HCT116 (cell line): Measurements from ENCODE around the gene FILIP1. TPM values are rescaled to one million over a fixed set of nuclear protein-coding genes. Genes with fewer than 3 reads are reported as not detected.

Experiments
- ATAC-seq: fragments of 200-7000 bp; cut with Tn5 transposase; 2 replicates; pipeline ENCODE4 v1.9.1; 2020; ENCODE audit warnings: mild to moderate bottlenecking, moderate library complexity
- BruUV-seq: library from RNA; stranded (reverse); fragments of 400-500 nt; replicated peaks from 2 replicates; lab custom pipeline; 2021; lab: Mats Ljungman, UMichigan
- CTCF ChIA-PET: fragments of 300-600 bp; sonication (Branson Sonifier 250); formaldehyde crosslinking; loops from one replicate; lab custom pipeline; 2021; ENCODE audit warnings: antibody characterized with exemption; lab: Charles Lee
- POLR2A ChIA-PET: fragments of 300-600, 350-600 bp; sonication (Branson Sonifier 250); formaldehyde crosslinking; loops from one replicate; lab custom pipeline; 2021; ENCODE audit warnings: antibody characterized with exemption; lab: Charles Lee
- RAD21 ChIA-PET, 2 experiments: fragments of 300-600 bp; sonication (Branson Sonifier 250); formaldehyde crosslinking; loops; one replicate each; lab custom pipeline; 2023; ENCODE audit warnings: low total read pairs in 2 of 2; ENCODE audit not compliant: uncharacterized antibody in 2 of 2, unreplicated experiment in 2 of 2, low non-redundant PET in 1 of 2; lab: Charles Lee
- DNase-seq: peaks from one replicate; pipeline ENCODE4 v3.0.0-alpha.2; 2010; ENCODE audit warnings: low read depth, low spot score
- H2AFZ ChIP-seq: fragments of 200-600 bp; shearing (Covaris generic), sonication (generic); 2 replicates; pipeline ENCODE4 v1.6.1; 2017; ENCODE audit warnings: low read depth, mixed run types, mixed read lengths, antibody characterized with exemption, low read length; ENCODE audit not compliant: poor library complexity, severe bottlenecking
- H3K27ac ChIP-seq: 2 replicates; pipeline ENCODE4 v1.5.1; 2012; ENCODE audit warnings: low read depth, low read length
- H3K27me3 ChIP-seq: fragments of 200-600 bp; sonication (generic); 2 replicates; pipeline ENCODE4 v1.6.1; 2016; ENCODE audit warnings: mixed run types, low read length, mixed read lengths; ENCODE audit not compliant: insufficient read depth
- H3K36me3 ChIP-seq, 2 experiments: fragments of 200-500 bp in 1 of 2; fragments of 200-600 bp in 1 of 2; sonication (Bioruptor generic) in 1 of 2; sonication (generic) in 1 of 2; 2 replicates each; pipeline versions ENCODE4 v1.5.1 to v1.6.1; 2014 to 2016; ENCODE audit warnings: low read length in 2 of 2, inconsistent platforms in 1 of 2, mixed read lengths in 1 of 2, mixed run types in 1 of 2; ENCODE audit not compliant: insufficient read depth in 2 of 2, control insufficient read depth in 1 of 2
- H3K4me1 ChIP-seq, 2 experiments: fragments of 200-600 bp in 1 of 2; sonication (generic) in 1 of 2; 2 replicates each; pipeline versions ENCODE4 v1.5.1 to v1.6.1; 2012 to 2017; ENCODE audit warnings: low read length in 2 of 2, inconsistent platforms in 1 of 2, mild to moderate bottlenecking in 1 of 2, mixed read lengths in 1 of 2, mixed run types in 1 of 2, moderate library complexity in 1 of 2; ENCODE audit not compliant: insufficient read depth in 2 of 2, control insufficient read depth in 1 of 2
- H3K4me2 ChIP-seq: fragments of 200-600 bp; sonication (generic); 2 replicates; pipeline ENCODE4 v1.6.1; 2017; ENCODE audit warnings: mixed run types, low read length, mixed read lengths
- H3K4me3 ChIP-seq, 2 experiments: fragments of 200-600 bp in 1 of 2; sonication (generic) in 1 of 2; replicated peaks in 1 of 2; 2 replicates each; pipeline ENCODE4 v1.5.1; 2011 to 2016; ENCODE audit warnings: low read length in 2 of 2, control low read depth in 1 of 2, low read depth in 1 of 2, mild to moderate bottlenecking in 1 of 2, mixed read lengths in 1 of 2, mixed run types in 1 of 2
- H3K79me2 ChIP-seq: fragments of 200-600 bp; sonication (generic); 2 replicates; pipeline ENCODE4 v1.6.1; 2017; ENCODE audit warnings: mild to moderate bottlenecking, mixed run types, low read length, moderate library complexity, mixed read lengths; ENCODE audit not compliant: insufficient read depth
- H3K9ac ChIP-seq: fragments of 200-600 bp; sonication (generic); 2 replicates; pipeline ENCODE4 v1.6.1; 2016; ENCODE audit warnings: low read length, mixed read lengths
- H3K9me2 ChIP-seq: fragments of 200-600 bp; sonication (generic), shearing (Covaris generic); 2 replicates; pipeline ENCODE4 v1.6.1; 2017; ENCODE audit warnings: mixed run types, mild to moderate bottlenecking, moderate library complexity; ENCODE audit not compliant: insufficient read depth
- H3K9me3 ChIP-seq, 2 experiments: fragments of 200-500 bp in 1 of 2; fragments of 200-600 bp in 1 of 2; sonication (Bioruptor generic) in 1 of 2; sonication (generic) in 1 of 2; 2 replicates each; pipeline ENCODE4 v1.6.1; 2014 to 2017; ENCODE audit warnings: low read length in 2 of 2, mixed read lengths in 2 of 2, inconsistent platforms in 1 of 2, low read depth in 1 of 2, mild to moderate bottlenecking in 1 of 2, mixed run types in 1 of 2, moderate library complexity in 1 of 2; ENCODE audit not compliant: control insufficient read depth in 1 of 2, insufficient read depth in 1 of 2
- H4K20me1 ChIP-seq: fragments of 200-600 bp; sonication (generic), shearing (Covaris generic); 2 replicates; pipeline ENCODE4 v1.6.1; 2017; ENCODE audit warnings: mixed run types, mild to moderate bottlenecking, moderate library complexity; ENCODE audit not compliant: insufficient read depth
- CBX3 ChIP-seq: IDR thresholded peaks from 2 replicates; pipeline ENCODE4 v1.6.1; 2012; ENCODE audit warnings: low read depth
- CEBPB ChIP-seq: IDR thresholded peaks from 2 replicates; pipeline ENCODE4 v1.6.1; 2012; ENCODE audit warnings: low read depth
- EZH2phosphoT487 ChIP-seq: fragments of 200-600 bp; IDR thresholded peaks from 2 replicates; pipeline ENCODE4 v1.6.1; 2018; ENCODE audit warnings: antibody characterized with exemption, borderline replicate concordance
- FOSL1 ChIP-seq: IDR thresholded peaks from 2 replicates; pipeline ENCODE4 v1.6.1; 2012; ENCODE audit warnings: low read depth
- POLR2AphosphoS5 ChIP-seq: IDR thresholded peaks from 2 replicates; pipeline ENCODE4 v1.6.1; 2011; ENCODE audit warnings: mild to moderate bottlenecking, low read depth, low read length, moderate library complexity
- RAD21 ChIP-seq: IDR thresholded peaks from 2 replicates; pipeline ENCODE4 v1.6.1; 2012; ENCODE audit warnings: low read depth, mild to moderate bottlenecking
- SP1 ChIP-seq: IDR thresholded peaks from 2 replicates; pipeline ENCODE4 v1.6.1; 2012; ENCODE audit warnings: low read depth
- YY1 ChIP-seq: IDR thresholded peaks from 2 replicates; pipeline ENCODE4 v1.6.1; 2011; ENCODE audit warnings: low read length, low read depth, moderate library complexity, mild to moderate bottlenecking; ENCODE audit not compliant: insufficient replicate concordance; ENCODE audit errors: extremely low read depth
- intact Hi-C: fragments of 100-400 bp; cut with micrococcal nuclease; formaldehyde crosslinking; loops from 2 replicates; pipeline ENCODE4 v1.10.0; 2022
- total RNA-seq: library from RNA; stranded (reverse); gene quantifications from one replicate; pipeline ENCODE4 v1.2.1, GENCODE V29; 2021; ENCODE audit not compliant: unreplicated experiment
- TF ChIP-seq, protein P1 (sequence below): IDR thresholded peaks from 2 replicates; pipeline ENCODE4 v1.6.1; 2012
- TF ChIP-seq, protein P2 (sequence below): IDR thresholded peaks from 2 replicates; pipeline ENCODE4 v1.6.1; 2011; ENCODE audit warnings: mild to moderate bottlenecking, low read length, moderate library complexity; ENCODE audit not compliant: insufficient replicate concordance; ENCODE audit errors: extremely low read depth
- TF ChIP-seq, protein P3 (sequence below), 3 experiments: fragments of 200-600 bp in 1 of 3; sonication (generic) in 1 of 3; IDR thresholded peaks in 2 of 3; conservative IDR thresholded peaks in 1 of 3; 2 replicates each; pipeline ENCODE4 v1.5.1; 2012 to 2017; ENCODE audit warnings: low read depth in 2 of 3, low read length in 2 of 3, antibody characterized with exemption in 1 of 3, borderline replicate concordance in 1 of 3, control low read depth in 1 of 3, mild to moderate bottlenecking in 1 of 3, mixed read lengths in 1 of 3, mixed run types in 1 of 3, moderate library complexity in 1 of 3; ENCODE audit not compliant: insufficient read depth in 1 of 3

Gene FILIP1
- total RNA-seq, 1 experiment from 2014 or later, result 0.05 TPM

DNA sequence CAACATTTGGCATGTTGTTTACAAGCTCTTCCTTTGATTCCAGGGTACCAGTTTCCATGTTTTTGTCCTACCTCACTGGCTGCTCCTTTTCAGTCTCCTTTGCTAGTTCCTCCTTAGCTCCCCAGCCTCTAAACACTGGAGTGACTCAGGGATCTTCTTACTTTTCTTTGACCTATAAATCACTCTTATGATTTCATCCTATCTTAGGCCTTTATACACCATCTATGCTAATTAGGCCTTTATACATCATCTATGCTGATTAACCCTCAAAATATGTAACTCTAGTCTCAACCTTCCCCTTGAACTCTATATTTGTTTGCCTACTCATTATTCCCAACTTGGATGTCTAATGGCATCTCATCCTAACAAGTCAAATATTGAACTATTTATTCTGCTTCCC, 218.5 kb downstream of the FILIP1 start (continued):
- TF ChIP-seq YY1 (no peak), POLR2AphosphoS5 (no peak), FOSL1 (no peak), CEBPB (no peak)
- TF ChIP-seq, protein P1, sequence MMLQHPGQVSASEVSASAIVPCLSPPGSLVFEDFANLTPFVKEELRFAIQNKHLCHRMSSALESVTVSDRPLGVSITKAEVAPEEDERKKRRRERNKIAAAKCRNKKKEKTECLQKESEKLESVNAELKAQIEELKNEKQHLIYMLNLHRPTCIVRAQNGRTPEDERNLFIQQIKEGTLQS, result no peak
- TF ChIP-seq, protein P2, sequence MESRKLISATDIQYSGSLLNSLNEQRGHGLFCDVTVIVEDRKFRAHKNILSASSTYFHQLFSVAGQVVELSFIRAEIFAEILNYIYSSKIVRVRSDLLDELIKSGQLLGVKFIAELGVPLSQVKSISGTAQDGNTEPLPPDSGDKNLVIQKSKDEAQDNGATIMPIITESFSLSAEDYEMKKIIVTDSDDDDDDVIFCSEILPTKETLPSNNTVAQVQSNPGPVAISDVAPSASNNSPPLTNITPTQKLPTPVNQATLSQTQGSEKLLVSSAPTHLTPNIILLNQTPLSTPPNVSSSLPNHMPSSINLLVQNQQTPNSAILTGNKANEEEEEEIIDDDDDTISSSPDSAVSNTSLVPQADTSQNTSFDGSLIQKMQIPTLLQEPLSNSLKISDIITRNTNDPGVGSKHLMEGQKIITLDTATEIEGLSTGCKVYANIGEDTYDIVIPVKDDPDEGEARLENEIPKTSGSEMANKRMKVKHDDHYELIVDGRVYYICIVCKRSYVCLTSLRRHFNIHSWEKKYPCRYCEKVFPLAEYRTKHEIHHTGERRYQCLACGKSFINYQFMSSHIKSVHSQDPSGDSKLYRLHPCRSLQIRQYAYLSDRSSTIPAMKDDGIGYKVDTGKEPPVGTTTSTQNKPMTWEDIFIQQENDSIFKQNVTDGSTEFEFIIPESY, result no peak

DNA sequence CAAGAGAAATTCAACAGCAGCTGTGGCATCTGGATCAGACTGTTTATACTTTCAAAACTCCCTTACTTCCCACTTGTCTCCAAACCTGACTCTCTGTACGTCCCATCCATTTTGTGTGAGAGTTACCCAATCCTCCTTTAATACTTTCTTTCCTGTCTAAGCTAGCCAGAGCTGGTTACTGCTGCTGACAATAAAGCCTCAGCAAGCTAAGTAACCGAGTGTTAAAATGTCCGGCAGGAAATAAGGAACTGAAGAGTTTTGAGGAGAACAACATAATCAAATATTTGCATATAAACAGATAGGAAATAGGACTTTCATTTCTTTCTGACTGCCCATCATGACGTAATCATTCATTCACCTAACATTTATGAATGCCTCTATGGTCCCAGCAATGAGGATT, 220.6 kb downstream of the FILIP1 start:
- Histone ChIP-seq H4K20me1 (no peaks in the 10 kb centered on the region), H3K9me3 (peaks cover 0 to 6% of the 10 kb centered on the region in 2 experiments; a peak in 1 of 4 replicates), H3K79me2 (peaks cover 92% of the 10 kb centered on the region), H3K27me3 (no peaks in the 10 kb centered on the region), H2AFZ (no peak overlapping the region), H3K4me3 (no peak overlapping the region), H3K4me1 (peaks cover 0 to 13% of the 10 kb centered on the region in 2 experiments; a peak in 1 of 4 replicates), H3K27ac (no peak overlapping the region), H3K4me2 (no peak overlapping the region), H3K9me2 (no peaks in the 10 kb centered on the region), H3K9ac (no peak overlapping the region), H3K36me3 (peaks cover 0 to 15% of the 10 kb centered on the region in 2 experiments; a peak in 2 of 4 replicates)
- ChIA-PET POLR2A (no interaction called here), RAD21 (no interaction called here), CTCF (no interaction called here)
- TF ChIP-seq RAD21 (no peak), POLR2AphosphoS5 (no peak), CBX3 (no peak), SP1 (no peak), YY1 (no peak), EZH2phosphoT487 (no peak)
- TF ChIP-seq, protein P3, sequence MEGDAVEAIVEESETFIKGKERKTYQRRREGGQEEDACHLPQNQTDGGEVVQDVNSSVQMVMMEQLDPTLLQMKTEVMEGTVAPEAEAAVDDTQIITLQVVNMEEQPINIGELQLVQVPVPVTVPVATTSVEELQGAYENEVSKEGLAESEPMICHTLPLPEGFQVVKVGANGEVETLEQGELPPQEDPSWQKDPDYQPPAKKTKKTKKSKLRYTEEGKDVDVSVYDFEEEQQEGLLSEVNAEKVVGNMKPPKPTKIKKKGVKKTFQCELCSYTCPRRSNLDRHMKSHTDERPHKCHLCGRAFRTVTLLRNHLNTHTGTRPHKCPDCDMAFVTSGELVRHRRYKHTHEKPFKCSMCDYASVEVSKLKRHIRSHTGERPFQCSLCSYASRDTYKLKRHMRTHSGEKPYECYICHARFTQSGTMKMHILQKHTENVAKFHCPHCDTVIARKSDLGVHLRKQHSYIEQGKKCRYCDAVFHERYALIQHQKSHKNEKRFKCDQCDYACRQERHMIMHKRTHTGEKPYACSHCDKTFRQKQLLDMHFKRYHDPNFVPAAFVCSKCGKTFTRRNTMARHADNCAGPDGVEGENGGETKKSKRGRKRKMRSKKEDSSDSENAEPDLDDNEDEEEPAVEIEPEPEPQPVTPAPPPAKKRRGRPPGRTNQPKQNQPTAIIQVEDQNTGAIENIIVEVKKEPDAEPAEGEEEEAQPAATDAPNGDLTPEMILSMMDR (IDR thresholded peaks at IDR 0.05 in 2 of 3, conservative IDR thresholded peaks at IDR 0.05 in 1 of 3; ENCODE audit: borderline replicate concordance in 1 of 3, insufficient read depth in 1 of 3, low read depth in 2 of 3, low read length in 2 of 3), result no peak
- ATAC-seq, result no peak
- DNase-seq, result no peak
- intact Hi-C loops, result no loop called here
- BruUV-seq, result no TSS peak
